Activated CD8-positive, alpha-beta memory T cell treated with anti-CD3 and anti-CD28 coated beads, Interleukin-2, amount 50 U/mL, for 4 hours (primary cell): ENCODE measurements around the gene GP9.
"Not testable (repeated sequence)": the region's sequence is repeated elsewhere in the genome, so short reads cannot be mapped to it uniquely, and the experiment has no call there.

Experiments
- DNase-seq: peaks from one replicate; pipeline ENCODE4 v3.0.0-alpha.2; 2020

Gene GP9

DNA sequence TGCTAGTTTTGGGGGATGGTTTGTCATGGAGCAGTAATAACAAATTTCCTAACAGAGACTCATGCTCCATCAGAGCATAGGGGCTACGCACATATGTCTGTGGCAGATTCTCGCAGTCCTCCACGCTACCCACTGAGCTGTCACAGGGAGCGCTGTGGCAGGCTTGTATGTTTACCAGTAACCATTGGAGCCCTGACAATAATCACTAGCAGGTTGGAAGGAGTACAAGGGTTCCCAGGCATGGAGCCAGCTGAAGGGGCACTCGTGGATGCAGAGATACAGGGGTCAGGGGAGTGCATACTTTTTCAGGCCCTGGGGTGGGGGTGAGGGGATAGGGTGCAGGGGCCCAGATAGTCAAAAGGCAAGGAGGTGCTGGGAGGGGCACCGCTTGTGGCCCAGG, 7.9 kb upstream of the GP9 start:
- DNase-seq, result no peak

- no peak for DNase-seq
Measured at GRCh38 chr3:129054605-129055104, 5.9 kb upstream of the GP9 start.

- no peak for DNase-seq
Measured at GRCh38 chr3:129056451-129057173, 4.0 kb upstream of the GP9 start.

GRCh38 chr3:129057249-129057648, 3.3 kb upstream of the GP9 start:
- DNase-seq, result no peak

DNA sequence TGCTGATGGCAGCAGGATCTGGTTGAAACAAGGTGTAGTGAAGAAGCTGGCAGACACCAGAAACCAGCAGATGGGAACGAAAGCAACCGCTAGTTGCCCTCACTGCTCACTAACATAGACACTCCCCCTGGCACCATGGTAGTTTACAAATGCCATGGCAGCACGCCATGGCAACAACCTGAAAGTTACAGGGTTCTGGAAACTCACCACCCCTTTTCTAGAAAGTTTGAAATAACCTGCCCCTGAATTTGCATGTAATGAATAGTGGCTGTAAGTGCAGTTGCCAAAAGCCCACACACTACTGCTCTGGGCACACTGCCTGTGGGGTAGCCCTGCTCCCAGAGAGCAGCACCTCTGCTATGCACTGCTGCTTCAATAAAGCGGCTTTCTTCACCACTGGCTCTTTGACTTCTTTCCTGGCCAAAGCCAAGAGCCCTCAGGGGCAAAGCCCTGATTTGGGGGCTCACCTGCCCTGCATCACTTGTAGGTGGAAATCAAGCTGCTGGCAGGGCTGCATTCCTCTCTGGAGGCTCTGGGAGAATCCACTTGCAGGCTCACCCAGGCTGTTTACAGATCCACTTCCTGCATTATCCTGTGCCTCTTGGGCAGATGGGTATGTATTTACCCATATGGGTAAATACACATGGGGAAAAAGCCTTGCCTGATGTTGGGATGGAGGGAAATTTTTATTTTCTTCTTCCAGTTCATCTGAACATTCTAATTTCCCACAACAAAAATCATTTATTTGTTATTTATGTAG, 2.0 kb upstream of the GP9 start:
- DNase-seq, result no peak

GRCh38 chr3:129059311-129059958, 1.1 kb upstream of the GP9 start:
- no peak for DNase-seq

- DNase-seq, result no peak
Measured at GRCh38 chr3:129061023-129061887, 676 bp downstream of the GP9 start.

GRCh38 chr3:129061888-129062834, 1.6 kb downstream of the GP9 start:
- no peak for DNase-seq

DNA sequence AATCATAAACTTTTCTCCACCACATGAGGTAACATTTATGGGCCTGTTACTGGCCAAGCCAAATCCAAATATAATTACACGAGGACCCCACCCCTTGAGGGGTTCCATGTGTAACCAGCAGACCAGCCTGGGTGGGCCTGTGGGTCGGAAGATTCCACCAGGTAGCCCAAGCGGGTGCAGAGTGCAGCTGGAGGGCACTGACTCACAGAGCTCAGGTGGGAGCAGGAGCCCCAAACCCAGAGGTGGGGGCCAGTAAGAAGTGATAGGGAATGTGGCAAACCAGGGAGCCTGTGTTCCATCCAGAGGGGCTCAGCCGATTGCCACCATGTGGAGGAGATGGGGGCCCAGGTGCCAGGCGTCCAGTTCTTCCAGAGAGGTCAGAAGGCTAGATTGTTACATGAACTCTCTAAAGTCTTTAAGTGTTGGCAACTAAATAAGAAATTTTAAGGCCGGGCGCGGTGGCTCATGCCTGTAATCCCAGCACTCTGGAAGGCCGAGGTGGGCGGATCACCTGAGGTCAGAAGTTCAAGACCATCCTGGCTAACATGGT, 2.6 kb downstream of the GP9 start:
- no peak for DNase-seq

DNA sequence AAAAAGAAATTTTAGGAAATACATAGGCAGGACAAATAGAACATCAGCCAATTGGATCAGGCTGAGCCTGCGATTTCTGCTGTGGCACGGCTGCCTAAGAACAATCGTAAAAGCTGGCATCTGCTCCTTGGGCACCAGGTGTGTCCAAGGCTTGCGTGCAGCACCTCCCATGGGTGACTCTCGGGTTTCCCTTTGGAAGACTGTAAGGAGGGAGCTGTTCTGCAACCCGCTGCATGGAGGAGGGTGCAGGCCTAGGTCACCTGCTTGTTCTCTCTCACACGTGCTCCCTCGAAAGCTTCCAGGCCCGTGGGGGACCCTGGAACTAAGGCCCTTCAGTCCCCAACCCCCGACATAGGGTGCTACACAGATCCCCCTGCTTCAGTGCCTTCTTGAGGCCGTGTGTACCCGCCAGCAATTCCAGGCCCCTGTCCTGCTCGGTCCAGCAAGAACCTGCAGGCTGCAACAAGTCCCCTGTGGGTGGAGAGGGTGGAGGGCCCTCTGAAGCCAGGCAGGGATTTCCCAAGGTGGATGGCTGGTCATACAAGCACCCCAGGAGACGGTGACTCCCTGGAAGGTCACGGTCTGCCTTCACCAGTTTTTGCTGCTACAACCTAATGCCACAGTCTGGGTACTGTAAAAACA, 3.4 kb downstream of the GP9 start:
- DNase-seq, result no peak

GRCh38 chr3:129065016-129065719, 4.6 kb downstream of the GP9 start:
- DNase-seq, result no peak

DNA sequence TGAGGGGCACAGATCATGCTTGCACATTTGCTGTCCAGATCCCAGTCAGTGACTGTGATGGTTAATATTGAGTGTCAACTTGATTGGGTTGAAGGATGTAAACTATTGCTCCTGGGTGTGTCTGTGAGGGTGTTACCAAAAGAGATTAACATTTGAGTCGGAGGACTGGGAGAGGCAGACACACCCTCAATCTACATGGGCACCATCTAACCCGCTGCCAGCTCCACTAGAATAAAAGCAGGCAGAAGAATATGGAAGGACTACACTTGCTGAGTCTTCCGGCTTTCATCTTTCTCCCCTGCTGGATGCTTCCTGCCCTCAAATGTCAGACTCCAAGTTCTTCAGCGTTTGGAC, 5.1 kb downstream of the GP9 start:
- no peak for DNase-seq

DNA sequence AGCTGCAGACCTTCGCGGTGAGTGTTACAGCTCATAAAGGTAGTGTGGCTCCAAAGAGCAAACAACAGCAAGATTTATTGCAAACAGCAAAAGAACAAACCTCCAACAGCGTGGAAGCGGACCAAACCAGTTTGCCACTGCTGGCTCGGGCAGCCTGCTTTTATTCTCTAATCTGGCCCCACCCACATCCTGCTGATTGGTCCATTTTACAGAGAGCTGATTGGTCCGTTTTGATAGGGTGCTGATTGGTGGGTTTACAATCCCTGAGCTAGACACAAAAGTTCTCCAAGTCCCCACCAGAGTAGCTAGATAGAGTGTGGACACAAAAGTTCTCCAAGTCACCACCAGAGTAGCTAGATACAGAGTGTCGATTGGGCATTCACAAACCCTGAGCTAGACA, 7.1 kb downstream of the GP9 start:
- not testable (repeated sequence) for DNase-seq

GRCh38 chr3:129068291-129068886, 7.8 kb downstream of the GP9 start:
- no peak for DNase-seq

DNA sequence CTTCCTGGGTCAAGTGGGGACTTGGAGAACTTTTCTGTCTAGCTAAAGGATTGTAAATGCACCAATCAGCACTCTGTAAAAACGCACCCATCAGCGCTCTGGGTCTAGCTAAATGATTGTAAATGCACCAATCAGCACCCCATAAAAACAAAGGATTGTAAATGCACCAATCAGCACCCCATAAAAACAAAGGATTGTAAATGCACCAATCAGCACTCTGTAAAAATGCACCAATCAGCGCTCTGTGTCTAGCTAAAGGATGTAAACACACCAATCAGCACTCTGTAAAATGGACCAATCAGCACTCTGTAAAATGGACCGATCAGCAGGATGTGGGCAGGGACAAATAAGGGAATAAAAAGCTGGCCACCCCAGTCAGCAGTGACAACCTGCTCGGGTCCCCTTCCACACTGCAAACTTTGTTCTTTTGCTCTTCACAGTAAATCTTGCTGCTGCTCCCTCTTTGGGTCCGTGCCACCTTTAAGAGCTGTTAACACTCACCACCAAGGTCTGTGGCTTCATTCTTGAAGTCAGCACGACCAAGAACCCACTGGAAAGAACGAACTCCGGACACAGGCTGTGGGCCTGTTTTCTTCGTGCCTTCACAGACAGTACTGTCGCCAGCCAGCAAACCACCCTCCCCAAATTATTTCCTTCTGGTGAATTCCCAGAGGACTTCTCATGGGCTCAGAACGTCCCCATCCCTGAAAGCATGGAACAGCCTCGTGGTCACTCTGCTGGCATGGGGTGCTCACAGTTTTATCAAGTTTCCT, 8.9 kb downstream of the GP9 start:
- DNase-seq, result not testable (repeated sequence)

GRCh38 chr3:129070086-129070885, 9.7 kb downstream of the GP9 start:
- no peak for DNase-seq

GRCh38 chr3:129077222-129077621, 16.6 kb downstream of the GP9 start:
- no peak for DNase-seq

- no peak for DNase-seq
Measured at GRCh38 chr3:129078510-129078909, 17.9 kb downstream of the GP9 start.
